ENCODE measurements around the gene CEP164.
"Not testable (repeated sequence)": the region's sequence is repeated elsewhere in the genome, so short reads cannot be mapped to it uniquely, and the experiment has no call there.

Gene CEP164

GRCh38 chr11:117439256-117439655 lies 111.6 kb downstream of the CEP164 start:
- DNase-seq (ENCODE audit: low read depth, low spot score): no peak

- DNase-seq (ENCODE audit: low read depth, low spot score): no peak
These were observed 112.6 kb downstream of the CEP164 start for GRCh38 chr11:117440258-117440657.

GRCh38 chr11:117441146-117441975 lies 113.7 kb downstream of the CEP164 start:
- no peak for DNase-seq (ENCODE audit: low read depth, low spot score)

- no peak for DNase-seq (ENCODE audit: low read depth, low spot score)
These were observed 114.6 kb downstream of the CEP164 start for GRCh38 chr11:117442049-117442868.

- no peak for DNase-seq (ENCODE audit: low read depth, low spot score)
These were observed 115.2 kb downstream of the CEP164 start for GRCh38 chr11:117442869-117443239.

- DNase-seq (ENCODE audit: low read depth, low spot score): no peak
These were observed 115.9 kb downstream of the CEP164 start for GRCh38 chr11:117443266-117444186.

GRCh38 chr11:117444256-117444655 lies 116.6 kb downstream of the CEP164 start:
- no peak for DNase-seq (ENCODE audit: low read depth, low spot score)

GRCh38 chr11:117444711-117445658 lies 117.3 kb downstream of the CEP164 start:
- DNase-seq (ENCODE audit: low read depth, low spot score): no peak

- DNase-seq (ENCODE audit: low read depth, low spot score): no peak
These were observed 121.5 kb downstream of the CEP164 start for GRCh38 chr11:117449111-117449693.

- DNase-seq (ENCODE audit: low read depth, low spot score): no peak
These were observed 126.4 kb downstream of the CEP164 start for GRCh38 chr11:117453886-117454563.

GRCh38 chr11:117454564-117454917 lies 126.9 kb downstream of the CEP164 start:
- no peak for DNase-seq (ENCODE audit: low read depth, low spot score)

- DNase-seq (ENCODE audit: low read depth, low spot score): no peak
These were observed 128.5 kb downstream of the CEP164 start for GRCh38 chr11:117456027-117456720.

- not testable (repeated sequence) for DNase-seq (ENCODE audit: low read depth, low spot score)
These were observed 129.0 kb downstream of the CEP164 start for GRCh38 chr11:117456721-117457029.

- no peak for DNase-seq (ENCODE audit: low read depth, low spot score)
These were observed 129.6 kb downstream of the CEP164 start for GRCh38 chr11:117457031-117457785.

GRCh38 chr11:117457835-117458234 lies 130.2 kb downstream of the CEP164 start:
- no peak for DNase-seq (ENCODE audit: low read depth, low spot score)

- DNase-seq (ENCODE audit: low read depth, low spot score): no peak
These were observed 130.8 kb downstream of the CEP164 start for GRCh38 chr11:117458275-117459122.

- no peak for DNase-seq (ENCODE audit: low read depth, low spot score)
These were observed 131.7 kb downstream of the CEP164 start for GRCh38 chr11:117459123-117459978.
